GM23338 (cell line): ENCODE measurements around the gene MUC5B.

ENCODE experiments used
- CTCF ChIP-seq, 2 experiments: fragments of 200-600 bp in 1 of 2; sonication (generic) in 1 of 2; conservative IDR thresholded peaks; 2 replicates each; pipeline versions ENCODE4 v1.5.1 to v1.6.1; 2016 to 2017; ENCODE audit warnings: antibody characterized with exemption in 2 of 2, low read depth in 2 of 2, mild to moderate bottlenecking in 2 of 2, moderate library complexity in 1 of 2
- EZH2phosphoT487 ChIP-seq: fragments of 200-600 bp; sonication (generic); IDR thresholded peaks from one replicate; pipeline ENCODE4 v1.8.1; 2018; ENCODE audit warnings: antibody characterized with exemption; ENCODE audit not compliant: unreplicated experiment
- REST ChIP-seq: IDR thresholded peaks from one replicate; pipeline ENCODE4 v1.6.1; 2018; ENCODE audit warnings: antibody characterized with exemption; ENCODE audit not compliant: unreplicated experiment

- TF ChIP-seq CTCF (conservative IDR thresholded peaks at IDR 0.05; ENCODE audit: low read depth in 2 of 2) (no peak), EZH2phosphoT487 (no peak), REST (no peak)
Observed at GRCh38 chr11:1224491-1225385, 1.9 kb downstream of the MUC5B start.
